ENCODE data around the gene EDC4.

Gene EDC4

DNA sequence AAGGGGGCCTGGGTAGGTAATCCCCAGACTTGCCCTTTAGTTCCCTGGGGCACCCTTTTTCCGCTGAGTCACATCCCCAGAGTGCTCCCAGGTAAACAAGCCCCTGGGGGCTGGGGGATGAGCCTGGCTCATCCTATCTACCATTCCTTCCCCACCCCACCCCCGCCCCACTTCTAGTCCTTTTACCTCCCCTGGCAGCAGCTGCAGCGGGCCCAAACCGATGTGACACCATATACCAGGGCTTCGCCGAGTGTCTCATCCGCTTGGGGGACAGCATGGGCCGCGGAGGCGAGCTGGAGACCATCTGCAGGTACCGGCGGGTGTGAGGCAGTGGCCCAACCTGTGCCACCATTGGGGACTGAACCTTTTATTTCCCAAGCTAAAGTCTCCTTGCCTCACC lies 12.7 kb downstream of the EDC4 start:
- no peak for DNase-seq (ENCODE audit: extremely low read depth, low read depth)
- TF ChIP-seq CTCF (IDR thresholded peaks at IDR 0.05; ENCODE audit: low read depth, low read length) = no peak

DNA sequence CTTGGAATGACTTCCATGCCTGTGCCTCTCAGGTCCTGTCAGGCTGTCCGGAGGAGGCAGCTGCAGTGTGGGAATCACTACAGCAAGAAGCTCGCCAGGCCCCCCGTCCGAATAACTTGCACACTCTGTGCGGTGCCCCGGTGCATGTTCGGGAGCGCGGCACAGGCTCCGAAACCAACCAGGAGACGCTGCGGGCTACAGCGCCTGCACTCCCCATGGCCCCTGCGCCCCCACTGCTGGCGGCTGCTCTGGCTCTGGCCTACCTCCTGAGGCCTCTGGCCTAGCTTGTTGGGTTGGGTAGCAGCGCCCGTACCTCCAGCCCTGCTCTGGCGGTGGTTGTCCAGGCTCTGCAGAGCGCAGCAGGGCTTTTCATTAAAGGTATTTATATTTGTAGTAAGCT lies 13.1 kb downstream of the EDC4 start:
- DNase-seq (ENCODE audit: extremely low read depth, low read depth) = no peak
- no peak for TF ChIP-seq CTCF (IDR thresholded peaks at IDR 0.05; ENCODE audit: low read depth, low read length)

GRCh38 chr16:67886387-67886786 lies 13.5 kb downstream of the EDC4 start:
- no peak for TF ChIP-seq CTCF (IDR thresholded peaks at IDR 0.05; ENCODE audit: low read depth, low read length)
- DNase-seq (ENCODE audit: extremely low read depth, low read depth) = no peak

DNA sequence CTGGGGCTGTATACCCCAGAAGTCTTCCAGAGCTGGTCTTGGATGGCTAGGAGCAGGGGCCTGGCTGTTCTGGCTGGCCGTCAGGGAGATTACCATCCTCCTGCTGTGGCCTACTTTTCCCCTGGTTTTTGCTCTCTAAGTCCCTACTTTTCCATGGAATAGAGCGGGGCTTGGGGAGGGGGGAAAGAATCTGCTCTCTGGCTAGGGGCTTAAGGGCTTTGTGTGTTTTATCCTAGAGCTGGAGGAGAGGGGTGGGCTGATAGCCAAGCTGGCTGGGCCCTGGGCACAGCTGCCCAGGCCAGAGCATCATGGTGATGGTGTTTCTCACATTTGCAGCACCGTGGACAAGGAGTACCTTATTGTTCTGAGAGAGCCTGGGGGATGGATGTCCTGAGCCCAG lies 15.5 kb downstream of the EDC4 start:
- TF ChIP-seq CTCF (IDR thresholded peaks at IDR 0.05; ENCODE audit: low read depth, low read length) = no peak
- DNase-seq (ENCODE audit: extremely low read depth, low read depth) = no peak

DNA sequence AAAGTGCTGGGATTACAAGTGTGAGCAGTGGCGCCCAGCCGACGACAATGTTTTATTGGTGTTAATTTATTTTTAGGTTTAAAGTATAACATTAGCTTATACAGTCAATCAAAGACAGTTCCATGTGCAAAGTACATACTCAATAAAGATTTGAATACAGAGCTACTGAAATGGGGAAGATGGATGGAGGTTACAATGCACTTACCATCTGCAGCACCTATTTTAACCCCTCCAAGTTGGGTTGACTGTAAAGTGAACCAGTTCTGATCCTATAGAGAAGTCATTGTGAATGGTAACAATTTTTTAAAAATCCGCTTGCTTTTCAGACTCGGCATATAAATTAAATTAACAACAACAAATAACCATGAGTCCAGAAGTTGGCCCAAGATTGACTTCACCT lies 19.5 kb downstream of the EDC4 start:
- DNase-seq (ENCODE audit: extremely low read depth, low read depth) = no peak
- no peak for TF ChIP-seq CTCF (IDR thresholded peaks at IDR 0.05; ENCODE audit: low read depth, low read length)

- DNase-seq (ENCODE audit: extremely low read depth, low read depth) = peak; percentile 75
- no peak for TF ChIP-seq CTCF (IDR thresholded peaks at IDR 0.05; ENCODE audit: low read depth, low read length)
Observed at GRCh38 chr16:67892899-67893742, 20.3 kb downstream of the EDC4 start, which contains the start of gene PSKH1. PSKH1 (plus strand) TSS chr16:67893254; CDS start chr16:67908750, 15,496 bp downstream.

- no peak for DNase-seq (ENCODE audit: extremely low read depth, low read depth)
- no peak for TF ChIP-seq CTCF (IDR thresholded peaks at IDR 0.05; ENCODE audit: low read depth, low read length)
Observed at GRCh38 chr16:67893743-67894399, 21.0 kb downstream of the EDC4 start.

Measured in AG09319 (cell line).